ENCODE measurements around the gene SHMT1.
"Not testable (repeated sequence)": the region's sequence is repeated elsewhere in the genome, so short reads cannot be mapped to it uniquely, and the experiment has no call there.

DNA sequence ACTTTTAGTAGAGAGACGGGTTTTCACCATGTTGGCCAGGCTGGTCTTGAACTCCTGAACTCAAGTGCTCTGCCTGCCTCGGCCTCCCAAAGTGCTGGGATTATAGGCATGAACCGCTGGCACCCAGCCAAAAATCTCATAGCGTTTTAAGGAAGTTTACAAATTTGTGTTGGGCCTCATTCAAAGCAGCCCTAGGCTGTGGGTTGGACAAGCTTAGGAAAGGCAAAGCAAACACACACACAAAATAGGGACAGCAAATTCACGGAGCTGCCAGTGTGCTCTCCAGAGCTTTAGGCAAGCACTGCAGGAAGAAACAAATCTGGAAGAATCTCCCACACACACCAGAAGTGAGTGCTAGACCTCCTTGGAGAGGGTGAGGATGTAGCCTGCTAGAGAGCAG lies 39.8 kb upstream of the SHMT1 start:
- not testable (repeated sequence) for TF ChIP-seq POLR2AphosphoS5 (IDR thresholded peaks at IDR 0.05)
- TF ChIP-seq, protein P1, sequence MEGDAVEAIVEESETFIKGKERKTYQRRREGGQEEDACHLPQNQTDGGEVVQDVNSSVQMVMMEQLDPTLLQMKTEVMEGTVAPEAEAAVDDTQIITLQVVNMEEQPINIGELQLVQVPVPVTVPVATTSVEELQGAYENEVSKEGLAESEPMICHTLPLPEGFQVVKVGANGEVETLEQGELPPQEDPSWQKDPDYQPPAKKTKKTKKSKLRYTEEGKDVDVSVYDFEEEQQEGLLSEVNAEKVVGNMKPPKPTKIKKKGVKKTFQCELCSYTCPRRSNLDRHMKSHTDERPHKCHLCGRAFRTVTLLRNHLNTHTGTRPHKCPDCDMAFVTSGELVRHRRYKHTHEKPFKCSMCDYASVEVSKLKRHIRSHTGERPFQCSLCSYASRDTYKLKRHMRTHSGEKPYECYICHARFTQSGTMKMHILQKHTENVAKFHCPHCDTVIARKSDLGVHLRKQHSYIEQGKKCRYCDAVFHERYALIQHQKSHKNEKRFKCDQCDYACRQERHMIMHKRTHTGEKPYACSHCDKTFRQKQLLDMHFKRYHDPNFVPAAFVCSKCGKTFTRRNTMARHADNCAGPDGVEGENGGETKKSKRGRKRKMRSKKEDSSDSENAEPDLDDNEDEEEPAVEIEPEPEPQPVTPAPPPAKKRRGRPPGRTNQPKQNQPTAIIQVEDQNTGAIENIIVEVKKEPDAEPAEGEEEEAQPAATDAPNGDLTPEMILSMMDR (IDR thresholded peaks at IDR 0.05), result not testable (repeated sequence)
